ENCODE results near the gene SEH1L.

- TF ChIP-seq CTCF (conservative IDR thresholded peaks at IDR 0.05 in 1 of 2, IDR thresholded peaks at IDR 0.05 in 1 of 2; ENCODE audit: low read depth in 1 of 2, low read length in 2 of 2) (no peak), EZH2 (IDR thresholded peaks at IDR 0.05; ENCODE audit: low read length, missing control alignments) (no peak)
Measured at GRCh38 chr18:12990641-12990966, 42.8 kb downstream of the SEH1L start.

Data from fibroblast of lung (primary cell).